Heart right ventricle (tissue), 16 donors: Measurements from ENCODE around the gene PRR5L. TPM values are rescaled to one million over a fixed set of nuclear protein-coding genes. Genes with fewer than 3 reads are reported as not detected.

Source experiments
- ATAC-seq, 8 donors: fragments of 200-7000 bp; cut with Tn5 transposase; one replicate each; pipeline ENCODE4 v1.9.1; 2020; ENCODE audit warnings: mild to moderate bottlenecking in 8 of 8, moderate library complexity in 8 of 8, moderate number of reproducible peaks in 1 of 8
- DNase-seq, 2 donors: peaks; one replicate each; pipeline ENCODE4 v3.0.0-alpha.2; 2020
- H3K27ac ChIP-seq, 10 donors: fragments of 200-600 bp; sonication (generic) in 2 of 10; one replicate each; pipeline versions ENCODE4 v1.5.0 to v1.8.0; 2020 to 2022; ENCODE audit warnings: mild to moderate bottlenecking in 3 of 10
- H3K27me3 ChIP-seq, 7 donors: fragments of 200-600 bp; one replicate each; pipeline ENCODE4 v1.8.0; 2021 to 2022; ENCODE audit warnings: mild to moderate bottlenecking in 2 of 7
- H3K36me3 ChIP-seq, 9 donors: fragments of 200-600 bp; sonication (generic) in 1 of 9; one replicate each; pipeline versions ENCODE4 v1.5.0 to v1.8.0; 2020 to 2022; ENCODE audit warnings: mild to moderate bottlenecking in 2 of 9
- H3K4me1 ChIP-seq, 9 donors: fragments of 200-600 bp; sonication (generic) in 1 of 9; one replicate each; pipeline versions ENCODE4 v1.5.0 to v1.8.0; 2020 to 2022; ENCODE audit warnings: mild to moderate bottlenecking in 4 of 9
- H3K4me3 ChIP-seq, 10 donors: fragments of 200-600 bp; sonication (generic) in 2 of 10; one replicate each; pipeline versions ENCODE4 v1.5.0 to v1.8.0; 2020 to 2022; ENCODE audit warnings: mild to moderate bottlenecking in 7 of 10, moderate library complexity in 2 of 10
- H3K9me3 ChIP-seq, 11 donors: fragments of 200-600 bp in 10 of 11; sonication (generic) in 2 of 11; one replicate each; pipeline versions ENCODE4 v1.5.0 to v1.8.0; 2013 to 2022; ENCODE audit warnings: mild to moderate bottlenecking in 2 of 11, control low read depth in 1 of 11, moderate library complexity in 1 of 11
- WGBS, 2 donors: extraction: QIAGEN DNeasy Blood & Tissue Kit; methylation state at CpG; one replicate each; pipeline ENCODE4 v1.1.7; 2013; ENCODE audit warnings: inconsistent platforms in 1 of 2; 5-methylcytosine and 5-hydroxymethylcytosine counted together
- intact Hi-C, 10 donors: fragments of 100-400 bp; cut with DNase I; formaldehyde crosslinking; loops; one replicate each; pipeline versions ENCODE4 v1.11.1 to v1.14.2; 2022
- polyA plus RNA-seq, 2 donors: library from polyadenylated mRNA; stranded (reverse); fragments of 200-250 nt; gene quantifications; one replicate each; pipeline ENCODE4 v1.2.3, GENCODE V29; 2013
- total RNA-seq, 10 donors: library from RNA; stranded (reverse); fragmentation: NEBNext Ultra II Directional in 3 of 10; extraction: Animal tissue kit (Norgen Biotek cat#: 25700) in 3 of 10; gene quantifications; one replicate each; pipeline versions ENCODE4 v1.2.1 to v1.2.4, GENCODE V29; 2021 to 2023
- TF ChIP-seq, protein P1 (sequence below), 9 donors: fragments of 200-600 bp; sonication (generic) in 2 of 9; IDR thresholded peaks; one replicate each; pipeline versions ENCODE4 v1.5.0 to v1.8.0; 2021 to 2022; ENCODE audit warnings: antibody characterized with exemption in 9 of 9, mild to moderate bottlenecking in 5 of 9, moderate library complexity in 1 of 9
- donor health status: Arrhythmogenic right ventricular cardiomyopathy.
- donor health status: ischemic (EF 13 %, LVEDD 7.1; RV severe dilation, severe dysfunction).
- donor health status: healthy with polysubstance abuse.
- donor health status: DM: no; HTN: yes; CAD: no.
- donor health status: DM: no; HTN: no; CAD: no.
- donor health status: ischemic (EF 25% LVEDD 6.9; RV normal size, moderate dysfunction).
- donor health status: ischemic (EF 25% LVEDD 5.7; RV mildly dilated, moderate dysfunction).
- donor health status: healthy.
- donor health status: DM: yes; HTN: yes; CAD: no.
- donor health status: Ischemic cardiomyopathy.
- donor health status: ischemic (EF 35%, LVEDD 5.7; RV mildly dilated, moderate dysfunction).
- donor health status: nonischemic (EF 11% LVEDD 7.7; RV severe dilation, severe dysfunction).
- donor health status: DM: yes; HTN: yes; CAD: no.
- donor health status: PGD.
- donor health status: ischemic (EF 29% LVEDD 5.4; RV normal size, mild dysfunction).
- donor health status: nonischemic (EF 23%, LVEDD 6.1; RV moderate dilation, normal function).

PRR5L gene
- total and polyA plus RNA-seq, 12 donors, result 0.80 to 10.7 (median 2.4) TPM

DNA sequence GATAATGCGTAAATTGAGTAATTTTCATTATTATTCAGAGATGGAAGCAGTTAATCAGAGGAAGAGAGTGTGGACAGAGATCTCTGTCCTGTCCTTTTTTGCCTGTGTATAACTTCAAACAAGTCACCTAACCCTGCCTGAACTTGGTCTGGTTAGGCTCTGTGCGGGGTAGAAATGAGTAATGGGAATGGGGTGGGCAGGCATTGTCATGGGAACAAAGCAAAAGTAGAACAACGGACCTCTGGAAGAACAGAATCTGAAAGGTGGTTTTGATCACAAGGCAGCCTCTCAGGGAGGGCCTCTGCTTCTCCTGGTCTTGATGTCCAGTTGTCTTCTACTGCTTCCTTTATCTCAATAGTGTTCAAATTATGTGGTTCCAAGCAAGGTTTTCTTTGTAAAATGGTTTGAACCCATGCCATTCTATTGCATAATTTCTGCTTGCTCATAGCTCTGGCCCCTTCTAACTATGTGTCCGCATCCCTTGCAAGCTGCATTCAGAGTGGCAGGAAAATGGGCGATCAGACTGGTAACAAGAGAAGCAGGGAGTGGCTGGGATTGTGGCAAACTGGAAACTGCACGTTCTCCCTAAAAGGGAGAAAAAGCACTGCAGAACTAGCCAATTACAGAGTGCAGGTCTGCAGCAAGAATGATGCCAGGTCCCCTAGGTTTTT lies 76.1 kb downstream of the PRR5L start:
- ATAC-seq, result peak in 2 of 8 donors; percentile 17 to 40
- TF ChIP-seq, protein P1, sequence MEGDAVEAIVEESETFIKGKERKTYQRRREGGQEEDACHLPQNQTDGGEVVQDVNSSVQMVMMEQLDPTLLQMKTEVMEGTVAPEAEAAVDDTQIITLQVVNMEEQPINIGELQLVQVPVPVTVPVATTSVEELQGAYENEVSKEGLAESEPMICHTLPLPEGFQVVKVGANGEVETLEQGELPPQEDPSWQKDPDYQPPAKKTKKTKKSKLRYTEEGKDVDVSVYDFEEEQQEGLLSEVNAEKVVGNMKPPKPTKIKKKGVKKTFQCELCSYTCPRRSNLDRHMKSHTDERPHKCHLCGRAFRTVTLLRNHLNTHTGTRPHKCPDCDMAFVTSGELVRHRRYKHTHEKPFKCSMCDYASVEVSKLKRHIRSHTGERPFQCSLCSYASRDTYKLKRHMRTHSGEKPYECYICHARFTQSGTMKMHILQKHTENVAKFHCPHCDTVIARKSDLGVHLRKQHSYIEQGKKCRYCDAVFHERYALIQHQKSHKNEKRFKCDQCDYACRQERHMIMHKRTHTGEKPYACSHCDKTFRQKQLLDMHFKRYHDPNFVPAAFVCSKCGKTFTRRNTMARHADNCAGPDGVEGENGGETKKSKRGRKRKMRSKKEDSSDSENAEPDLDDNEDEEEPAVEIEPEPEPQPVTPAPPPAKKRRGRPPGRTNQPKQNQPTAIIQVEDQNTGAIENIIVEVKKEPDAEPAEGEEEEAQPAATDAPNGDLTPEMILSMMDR (IDR thresholded peaks at IDR 0.05), result no peak
- H3K27ac ChIP-seq, result no peak overlapping the region
- H3K36me3 ChIP-seq, result no peaks in the 10 kb centered on the region
- peaks cover 0 to 15% (median 6%) of the 10 kb centered on the region in 9 donors for H3K4me1 ChIP-seq
- 81 to 87% methylated on average over 6 of the region's 6 CpGs for WGBS, 2 donors
- intact Hi-C loops, result loop anchor here in 2 of 10 donors (10.0 kb wide), 1 partner anchor 83 kb away; no protein-coding TSS in a partner anchor
- H3K4me3 ChIP-seq, result no peak overlapping the region
- no peaks in the 10 kb centered on the region for H3K9me3 ChIP-seq
- H3K27me3 ChIP-seq, result peaks cover 0 to 15% (median 5%) of the 10 kb centered on the region in 7 donors
- DNase-seq, result no peak

DNA sequence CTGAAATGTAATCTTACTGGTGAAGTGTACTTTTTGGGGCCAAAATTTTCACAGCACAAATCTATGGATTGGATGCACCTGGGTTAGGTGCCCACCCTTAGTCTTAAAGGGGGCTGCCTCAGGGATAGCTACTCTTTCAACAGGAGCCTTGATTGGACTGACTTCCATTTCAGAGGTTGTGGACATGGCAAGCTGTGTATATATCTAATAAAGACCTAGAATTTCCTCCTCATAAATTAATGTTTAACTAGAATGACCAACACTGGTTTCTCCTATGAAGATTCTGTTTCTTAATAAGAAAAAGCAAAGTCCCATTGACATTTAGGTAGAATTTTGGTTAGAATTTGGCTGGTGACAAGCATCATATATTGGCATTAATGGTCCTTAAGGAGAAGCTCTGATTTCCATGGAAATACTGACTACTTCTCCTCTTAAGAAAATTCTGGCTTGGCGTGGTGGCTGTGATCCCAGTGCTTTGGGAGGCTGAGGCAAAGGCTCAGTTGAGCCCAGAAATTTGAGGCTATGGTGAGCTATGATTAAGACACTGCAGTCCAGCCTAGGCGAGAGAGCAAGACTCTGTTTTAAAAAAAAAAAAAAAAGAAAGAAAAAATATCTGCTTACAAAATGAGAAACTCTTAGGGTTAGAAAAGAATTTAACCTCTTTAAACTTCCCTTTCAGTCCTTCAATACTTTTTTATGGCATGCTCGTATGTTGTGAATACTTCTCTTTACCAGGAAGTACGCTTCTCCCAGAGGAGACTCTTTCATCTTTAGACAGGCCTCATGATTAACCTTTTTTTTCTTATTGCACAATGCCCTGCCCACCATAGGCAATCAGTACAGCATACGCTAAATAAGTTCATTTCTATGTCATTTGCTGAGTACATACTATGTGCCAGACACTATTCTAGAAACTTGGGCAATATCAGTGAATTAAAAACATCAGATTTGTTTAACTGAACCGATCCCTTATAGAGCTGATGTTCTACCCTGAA lies 77.2 kb downstream of the PRR5L start:
- Histone ChIP-seq H3K27me3 (peaks cover 0 to 21% (median 12%) of the 10 kb centered on the region in 7 donors), H3K27ac (no peak overlapping the region), H3K4me3 (no peak overlapping the region), H3K4me1 (peaks cover 0 to 26% (median 14%) of the 10 kb centered on the region in 9 donors), H3K9me3 (no peaks in the 10 kb centered on the region), H3K36me3 (no peaks in the 10 kb centered on the region)
- no peak for ATAC-seq
- intact Hi-C loops, result loop anchor here in 2 of 10 donors (10.0 kb wide), 1 partner anchor 81 kb away; no protein-coding TSS in a partner anchor
- TF ChIP-seq, protein P1 (IDR thresholded peaks at IDR 0.05), result no peak
- 76 to 84% methylated on average over 6 of the region's 6 CpGs for WGBS, 2 donors
- DNase-seq, result no peak

DNA sequence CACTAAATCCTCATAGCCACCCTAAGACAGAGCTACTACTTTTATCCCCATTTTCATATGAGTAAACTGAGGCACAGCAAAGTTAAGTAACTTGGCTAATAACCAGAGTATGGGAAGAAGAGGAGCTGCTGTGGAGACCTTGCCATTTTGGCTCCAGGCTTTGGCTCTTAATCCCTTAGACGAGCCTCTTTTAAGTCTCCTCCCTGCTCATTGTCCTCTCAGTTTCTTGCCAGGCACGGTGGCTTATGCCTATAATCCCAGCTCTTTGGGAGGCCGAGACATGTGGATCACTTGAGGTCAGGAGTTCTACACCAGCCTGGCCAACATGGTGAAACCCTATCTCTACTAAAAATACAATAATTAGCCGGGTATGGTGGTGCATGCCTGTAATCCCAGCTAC lies 78.6 kb downstream of the PRR5L start:
- H3K9me3 ChIP-seq, result no peaks in the 10 kb centered on the region
- 70 to 74% methylated on average over 4 of the region's 4 CpGs for WGBS, 2 donors
- ATAC-seq (no peak), DNase-seq (no peak)
- intact Hi-C loops, result loop anchor here in 3 of 10 donors (5.0 to 10.0 kb wide), 3 partner anchors 80 to 103 kb away; no protein-coding TSS in a partner anchor
- H3K36me3 ChIP-seq, result no peaks in the 10 kb centered on the region
- peaks cover 0 to 25% (median 12%) of the 10 kb centered on the region in 7 donors for H3K27me3 ChIP-seq
- no peak overlapping the region for H3K4me3 ChIP-seq
- no peak overlapping the region for H3K27ac ChIP-seq
- TF ChIP-seq, protein P1 (IDR thresholded peaks at IDR 0.05), result no peak
- H3K4me1 ChIP-seq, result peaks cover 0 to 40% (median 14%) of the 10 kb centered on the region in 9 donors
